GM21529 (cell line): ENCODE results near the gene TIMP4.

ENCODE experiments used
- ATAC-seq: cut with Tn5 transposase; IDR thresholded peaks from one replicate; pipeline ENCODE4 v1.9.1; 2021; ENCODE audit not compliant: unreplicated experiment

The TIMP4 gene

DNA sequence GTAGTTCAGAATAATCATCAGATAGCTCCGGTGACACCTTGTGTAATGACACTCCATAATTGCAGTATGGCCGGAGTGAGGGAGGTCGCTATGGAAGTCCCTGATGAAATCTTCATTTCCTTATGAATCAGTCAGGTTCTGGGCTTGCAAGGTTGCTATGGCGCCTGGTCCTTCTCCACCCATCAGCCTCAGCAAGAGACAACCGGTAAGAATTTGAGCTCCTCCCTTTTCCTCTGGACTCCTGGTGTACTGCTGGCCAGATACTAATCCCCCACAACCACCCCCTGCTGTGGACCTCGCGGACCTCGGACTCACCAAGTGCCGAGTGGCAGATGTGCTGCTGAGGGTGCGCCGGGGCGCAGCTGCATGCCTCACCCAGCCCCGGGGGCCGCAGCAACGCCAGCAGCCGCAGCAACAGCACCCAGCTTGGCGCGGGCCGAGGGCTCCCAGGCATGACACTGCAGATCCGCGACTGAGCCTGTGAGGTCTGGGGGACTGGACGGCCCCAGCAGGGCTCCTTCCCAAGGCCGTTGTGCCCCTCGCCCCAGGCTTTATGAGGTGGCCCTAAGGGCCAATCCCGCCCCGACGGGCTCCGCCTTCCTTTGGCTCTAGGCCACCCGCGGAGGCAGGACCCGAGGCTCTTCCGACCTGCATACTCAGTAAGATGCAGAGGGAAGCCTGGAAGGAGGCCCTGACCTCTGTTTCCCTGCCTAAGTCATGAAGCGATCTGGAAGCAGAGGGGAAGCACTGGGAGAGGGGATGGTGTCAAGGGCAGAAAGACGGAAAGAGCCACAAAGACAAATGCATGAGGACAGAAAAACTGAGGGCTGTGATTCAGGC, at the start of gene TIMP4:
Gene TIMP4, minus strand, starts transcription at position 526 of the 840 bp plus-strand sequence. Its CDS starts 72 bp downstream, at position 454.
- no peak for ATAC-seq

- no peak for ATAC-seq
Measured at GRCh38 chr3:12205171-12205570, 46.5 kb upstream of the TIMP4 start.

- no peak for ATAC-seq
Measured at GRCh38 chr3:12201813-12202212, 43.1 kb upstream of the TIMP4 start.

- ATAC-seq: no peak
Measured at GRCh38 chr3:12198301-12198700, 39.6 kb upstream of the TIMP4 start.

GRCh38 chr3:12197475-12197874, 38.8 kb upstream of the TIMP4 start:
- ATAC-seq: peak; percentile 41

GRCh38 chr3:12196684-12197083, 38.0 kb upstream of the TIMP4 start:
- ATAC-seq: no peak

GRCh38 chr3:12195231-12195630, 36.5 kb upstream of the TIMP4 start:
- ATAC-seq: no peak

- ATAC-seq: peak; percentile 73
Measured at GRCh38 chr3:12194669-12195161, 36.0 kb upstream of the TIMP4 start.

DNA sequence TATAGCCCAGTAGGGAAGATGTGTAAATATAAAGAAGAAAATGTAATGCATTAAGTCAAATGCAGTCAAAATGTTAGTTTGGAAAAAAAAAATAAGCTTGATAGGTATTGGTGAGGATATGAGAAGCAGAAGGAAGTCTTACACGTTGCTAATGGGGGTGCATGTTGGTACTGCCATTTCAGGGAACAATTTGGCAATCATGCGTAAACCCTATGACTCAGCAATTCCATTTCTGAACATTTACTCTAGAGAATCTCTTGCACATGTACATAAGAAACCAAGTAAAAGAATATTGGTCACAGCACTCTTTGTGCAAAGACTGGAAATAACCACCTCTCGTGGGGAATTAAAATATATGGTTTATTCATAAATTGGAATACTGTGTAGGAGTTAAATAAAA, 35.5 kb upstream of the TIMP4 start:
- peak; percentile 33 for ATAC-seq

GRCh38 chr3:12193485-12194165, 34.9 kb upstream of the TIMP4 start:
- peak; percentile 50 for ATAC-seq

DNA sequence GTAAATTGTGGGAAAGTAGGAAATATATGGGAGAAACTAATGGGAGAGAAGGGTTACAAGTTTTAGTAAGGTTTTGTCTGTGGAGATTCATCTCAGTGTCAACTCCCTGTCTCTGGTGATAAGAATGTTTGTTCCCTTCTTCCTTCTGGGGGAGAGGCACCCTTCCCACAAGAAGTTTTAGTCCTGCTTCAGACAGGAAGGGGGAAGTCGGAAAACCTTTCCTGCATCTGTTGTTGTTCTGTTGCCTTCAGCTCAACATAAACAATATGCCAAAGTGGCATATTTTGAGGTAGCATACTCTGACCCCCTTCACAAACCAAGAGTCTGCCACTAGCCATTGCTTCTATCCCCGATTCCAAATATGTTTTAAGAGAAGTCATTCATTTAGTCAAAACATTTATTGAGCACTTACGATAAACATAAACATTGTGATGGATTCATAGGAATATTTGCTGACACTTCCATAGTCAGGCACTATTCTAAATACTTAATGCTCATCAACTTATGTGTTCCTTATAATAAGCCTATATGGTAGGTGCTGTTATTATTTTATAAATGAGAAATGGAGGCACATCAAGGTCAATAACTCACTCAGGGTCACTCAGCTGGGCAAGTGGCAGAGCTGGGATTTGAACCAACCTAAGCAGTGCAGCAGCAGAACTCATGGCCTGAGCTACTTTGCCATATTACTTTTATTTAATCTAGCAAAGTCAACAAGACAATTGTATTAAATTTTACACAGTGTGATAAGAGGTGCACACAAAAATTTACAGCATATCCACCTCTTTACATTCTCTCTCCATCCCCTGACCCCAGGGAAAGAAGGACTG, 34.2 kb upstream of the TIMP4 start:
- no peak for ATAC-seq

GRCh38 chr3:12192173-12192572, 33.5 kb upstream of the TIMP4 start:
- ATAC-seq: no peak

DNA sequence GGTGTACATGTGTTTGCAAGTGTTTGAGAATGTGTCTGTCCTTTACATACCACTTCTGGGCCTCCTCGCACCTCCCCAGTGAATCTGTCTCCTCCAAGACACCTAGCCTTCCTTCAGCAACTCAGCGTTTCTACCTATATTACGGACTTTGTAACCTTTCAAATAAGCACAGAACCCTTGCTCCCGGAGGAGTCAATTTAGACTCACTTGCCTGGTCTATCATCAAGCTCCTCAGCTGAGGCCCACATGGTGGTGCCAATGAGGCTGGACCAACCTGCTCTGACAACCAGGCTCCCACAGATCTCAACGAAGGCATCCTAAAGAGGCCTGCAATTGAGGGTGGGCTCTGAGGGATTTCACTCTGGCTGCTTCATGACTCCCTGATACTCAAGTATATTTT, 32.8 kb upstream of the TIMP4 start:
- no peak for ATAC-seq

DNA sequence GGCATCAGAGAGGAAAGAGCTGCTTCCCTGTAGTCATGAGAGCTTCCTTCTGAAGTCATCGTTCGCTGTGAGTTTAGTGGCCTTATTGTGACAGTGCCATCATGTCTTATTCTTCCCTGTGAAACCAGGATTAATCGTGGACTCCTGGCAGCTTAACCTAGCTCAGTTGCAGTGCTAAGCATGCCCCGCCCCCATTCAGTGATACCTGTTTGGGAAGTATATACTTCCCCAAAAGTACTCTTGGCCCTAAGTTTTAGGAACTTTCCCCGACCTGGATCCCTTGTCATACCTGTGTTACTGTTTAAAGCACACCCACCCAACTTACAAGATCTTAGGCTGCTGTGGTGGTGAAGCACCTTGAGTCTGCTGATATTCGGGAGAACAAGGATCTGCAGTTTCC, 32.1 kb upstream of the TIMP4 start:
- no peak for ATAC-seq

GRCh38 chr3:12190221-12190807, 31.6 kb upstream of the TIMP4 start:
- no peak for ATAC-seq

- no peak for ATAC-seq
Measured at GRCh38 chr3:12188681-12189287, 30.1 kb upstream of the TIMP4 start.

GRCh38 chr3:12188328-12188648, 29.6 kb upstream of the TIMP4 start:
- ATAC-seq: no peak

- peak; percentile 75 for ATAC-seq
Measured at GRCh38 chr3:12187448-12188327, 29.0 kb upstream of the TIMP4 start.

GRCh38 chr3:12186515-12187286, 28.0 kb upstream of the TIMP4 start:
- ATAC-seq: no peak
